Measurements from ENCODE around the gene TBX22.
"Not testable (repeated sequence)": the region's sequence is repeated elsewhere in the genome, so short reads cannot be mapped to it uniquely, and the experiment has no call there.

TBX22 gene

DNA sequence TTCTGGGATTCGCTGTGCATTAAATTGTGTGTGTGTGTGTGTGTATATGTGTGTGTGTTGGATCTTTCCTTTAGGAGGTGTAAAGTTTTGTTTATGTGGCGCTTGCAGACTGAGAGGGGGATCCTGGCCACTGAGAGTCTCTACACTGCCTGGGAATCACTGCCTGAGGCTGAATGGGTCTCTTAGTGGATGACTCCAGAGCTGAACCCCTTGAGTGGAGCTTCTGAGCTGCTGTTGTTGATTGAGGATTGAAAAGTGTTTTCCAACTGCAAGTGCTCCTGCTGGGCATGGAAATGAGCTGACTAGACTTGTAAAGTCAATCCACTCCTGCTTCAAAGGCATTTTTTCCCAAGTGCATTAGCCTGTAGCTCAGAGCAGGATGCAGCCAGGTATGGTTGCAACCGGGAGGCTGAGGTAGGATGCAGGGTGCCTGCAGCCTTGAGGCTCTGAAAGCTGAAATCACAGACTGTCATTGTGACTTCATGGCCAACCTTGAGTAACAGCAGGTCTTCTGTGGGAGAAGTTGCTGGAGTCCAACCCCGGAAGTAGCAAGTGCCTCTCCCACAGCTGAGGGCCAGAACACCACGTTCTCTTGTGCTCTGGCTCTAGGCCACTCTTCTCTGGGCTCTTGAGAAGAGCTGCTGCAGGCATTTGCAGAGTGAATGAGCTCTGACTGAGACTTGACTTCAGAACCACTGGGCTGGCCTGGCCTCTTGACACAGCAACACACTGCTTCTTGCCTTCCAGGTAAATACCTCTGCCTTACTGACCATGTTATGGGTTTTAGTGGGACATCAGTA lies at the start of gene TBX22:
Gene TBX22 (plus strand): TSS at position 613 of the 800 bp plus-strand sequence. CDS start 7,517 bp downstream, outside the sequence.
- DNase-seq (ENCODE audit: extremely low read depth in 1 of 2, low read depth in 1 of 2): no peak

DNA sequence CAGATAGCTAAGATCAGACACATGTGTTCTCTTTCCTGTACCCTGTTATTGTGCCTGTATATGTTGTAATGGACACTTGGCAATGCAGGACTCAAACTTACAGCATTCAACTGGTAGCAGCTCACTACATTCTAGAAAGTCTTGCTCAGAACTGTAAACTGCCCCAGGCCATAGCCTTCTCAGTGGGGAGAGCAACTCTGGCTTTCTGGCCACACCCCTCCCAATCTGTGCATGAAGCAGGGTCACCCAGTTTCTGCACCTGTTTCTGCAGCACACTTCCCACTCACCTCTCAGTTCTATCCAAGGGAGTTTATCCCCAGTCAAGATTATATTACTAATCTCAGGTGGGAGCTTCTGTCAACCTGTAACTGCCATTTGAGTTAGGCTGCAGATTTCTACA lies 38.9 kb upstream of the TBX22 start:
- DNase-seq (ENCODE audit: extremely low read depth in 1 of 2, low read depth in 1 of 2): no peak

DNA sequence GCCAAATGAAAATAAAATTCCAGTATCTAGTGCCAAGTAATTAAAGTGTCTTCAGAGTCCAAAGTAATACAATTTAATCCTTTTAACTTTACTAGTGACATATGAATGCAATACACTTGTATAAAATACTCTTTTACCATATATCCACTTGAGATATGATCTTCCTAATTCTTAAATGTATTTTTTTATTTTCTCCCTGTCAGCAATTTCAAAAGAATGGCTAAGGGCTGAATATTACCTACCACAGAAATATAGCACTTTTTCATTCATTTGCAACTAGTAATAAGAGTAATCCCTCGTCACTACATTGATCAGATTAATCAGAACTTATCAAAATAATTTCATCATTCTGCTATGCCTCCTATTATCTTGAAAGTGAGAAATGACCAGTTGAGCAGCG lies 10.1 kb upstream of the TBX22 start:
- no peak for DNase-seq (ENCODE audit: extremely low read depth in 1 of 2, low read depth in 1 of 2)

DNA sequence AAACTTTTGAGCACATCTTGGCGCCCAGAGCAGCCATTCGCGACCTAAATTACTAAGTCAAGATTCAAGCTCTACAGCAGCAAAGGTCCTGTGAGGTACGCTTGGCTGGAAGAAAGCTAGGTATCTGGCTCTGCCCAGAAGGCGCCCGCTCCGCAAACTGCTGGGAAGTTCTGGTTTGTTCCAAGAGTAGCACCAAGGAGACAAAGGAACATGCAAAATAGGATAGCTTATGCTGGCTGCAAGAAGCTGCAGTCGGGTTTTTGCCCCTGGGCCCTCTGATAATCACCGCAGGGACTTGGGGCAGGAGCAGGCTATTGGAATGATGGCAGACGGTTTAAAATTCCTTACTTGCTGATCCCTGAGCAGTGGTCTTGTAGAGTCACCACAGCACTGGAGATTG lies 3.0 kb upstream of the TBX22 start:
- no peak for DNase-seq (ENCODE audit: extremely low read depth in 1 of 2, low read depth in 1 of 2)

DNA sequence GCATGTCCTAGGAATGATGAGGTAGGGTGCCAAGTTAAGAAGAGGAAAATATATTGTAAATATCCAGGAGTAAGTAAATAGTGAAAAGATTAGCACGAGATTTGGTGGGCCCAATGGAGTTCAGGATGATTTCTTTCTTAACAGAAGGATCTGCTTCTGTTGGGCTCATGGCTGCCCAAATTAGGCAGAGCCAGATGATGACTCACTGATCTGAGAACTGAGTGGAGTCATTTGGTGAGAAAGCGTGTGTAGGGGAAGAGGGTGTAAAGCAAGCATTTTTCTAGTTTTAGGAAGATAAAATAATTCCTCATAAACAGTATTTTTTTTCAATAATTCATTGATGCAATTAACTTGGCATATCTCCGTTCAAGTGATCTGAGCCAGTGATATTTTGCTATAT lies 1.6 kb downstream of the TBX22 start:
- no peak for DNase-seq (ENCODE audit: extremely low read depth in 1 of 2, low read depth in 1 of 2)

GRCh38 chrX:80021621-80022020 lies 7.1 kb downstream of the TBX22 start:
- DNase-seq (ENCODE audit: extremely low read depth in 1 of 2, low read depth in 1 of 2): no peak

GRCh38 chrX:80022363-80023031 lies 7.9 kb downstream of the TBX22 start:
- DNase-seq (ENCODE audit: extremely low read depth in 1 of 2, low read depth in 1 of 2): no peak

DNA sequence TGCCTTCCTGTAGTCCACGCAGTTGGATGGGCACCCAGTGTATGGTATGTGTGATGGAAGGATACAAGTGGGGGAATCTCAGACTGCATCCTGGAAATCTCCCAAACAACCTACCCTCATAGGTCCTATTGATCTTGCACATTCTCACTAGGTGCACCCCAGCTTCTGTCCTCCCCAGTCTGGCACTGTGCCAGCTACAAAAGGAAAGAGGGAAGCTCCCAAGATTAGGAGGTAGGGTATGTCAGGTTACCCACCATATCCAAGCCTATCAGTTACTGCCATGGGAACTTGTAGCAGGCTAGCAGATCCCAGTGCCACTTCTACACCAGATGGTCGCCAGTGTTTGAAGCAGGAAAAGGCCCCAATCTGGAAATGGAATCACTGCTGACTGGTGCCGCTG lies 11.6 kb downstream of the TBX22 start:
- DNase-seq (ENCODE audit: extremely low read depth in 1 of 2, low read depth in 1 of 2): no peak

- DNase-seq (ENCODE audit: extremely low read depth in 1 of 2, low read depth in 1 of 2): not testable (repeated sequence)
Measured at GRCh38 chrX:80066156-80066555, 51.6 kb downstream of the TBX22 start.

DNA sequence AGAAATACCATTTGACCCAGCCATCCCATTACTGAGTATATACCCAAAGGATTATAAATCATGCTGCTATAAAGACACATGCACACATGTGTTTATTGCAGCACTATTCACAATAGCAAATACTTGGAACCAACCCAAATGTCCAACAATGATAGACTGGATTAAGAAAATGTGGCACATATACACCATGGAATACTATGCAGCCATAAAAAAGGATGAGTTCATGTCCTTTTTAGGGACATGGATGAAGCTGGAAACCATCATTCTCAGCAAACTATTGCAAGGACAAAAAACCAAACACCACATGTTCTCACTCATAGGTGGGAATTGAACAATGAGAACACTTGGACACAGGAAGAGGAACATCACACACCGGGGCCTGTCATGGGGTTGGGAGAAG lies 61.1 kb downstream of the TBX22 start:
- DNase-seq (ENCODE audit: extremely low read depth in 1 of 2, low read depth in 1 of 2): not testable (repeated sequence)

Data from activated CD8-positive, alpha-beta memory T cell treated with anti-CD3 and anti-CD28 coated beads for 1 hour (primary cell).